ENCODE results near the gene SLC22A13. TPM values are rescaled to one million over a fixed set of nuclear protein-coding genes. Genes with fewer than 3 reads are reported as not detected.

Gene SLC22A13, protein sequence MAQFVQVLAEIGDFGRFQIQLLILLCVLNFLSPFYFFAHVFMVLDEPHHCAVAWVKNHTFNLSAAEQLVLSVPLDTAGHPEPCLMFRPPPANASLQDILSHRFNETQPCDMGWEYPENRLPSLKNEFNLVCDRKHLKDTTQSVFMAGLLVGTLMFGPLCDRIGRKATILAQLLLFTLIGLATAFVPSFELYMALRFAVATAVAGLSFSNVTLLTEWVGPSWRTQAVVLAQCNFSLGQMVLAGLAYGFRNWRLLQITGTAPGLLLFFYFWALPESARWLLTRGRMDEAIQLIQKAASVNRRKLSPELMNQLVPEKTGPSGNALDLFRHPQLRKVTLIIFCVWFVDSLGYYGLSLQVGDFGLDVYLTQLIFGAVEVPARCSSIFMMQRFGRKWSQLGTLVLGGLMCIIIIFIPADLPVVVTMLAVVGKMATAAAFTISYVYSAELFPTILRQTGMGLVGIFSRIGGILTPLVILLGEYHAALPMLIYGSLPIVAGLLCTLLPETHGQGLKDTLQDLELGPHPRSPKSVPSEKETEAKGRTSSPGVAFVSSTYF
- total RNA-seq (2014; rRNA removed; shearing (Covaris generic)) (0.47 and 0.66 TPM in 2 replicates), polyA plus RNA-seq (2016; fragmentation: Nextera tagmentation; extraction: Ambion mirVana) (0.13 and 0.26 TPM in 2 replicates)
- long read RNA-seq: 0 reads

DNA sequence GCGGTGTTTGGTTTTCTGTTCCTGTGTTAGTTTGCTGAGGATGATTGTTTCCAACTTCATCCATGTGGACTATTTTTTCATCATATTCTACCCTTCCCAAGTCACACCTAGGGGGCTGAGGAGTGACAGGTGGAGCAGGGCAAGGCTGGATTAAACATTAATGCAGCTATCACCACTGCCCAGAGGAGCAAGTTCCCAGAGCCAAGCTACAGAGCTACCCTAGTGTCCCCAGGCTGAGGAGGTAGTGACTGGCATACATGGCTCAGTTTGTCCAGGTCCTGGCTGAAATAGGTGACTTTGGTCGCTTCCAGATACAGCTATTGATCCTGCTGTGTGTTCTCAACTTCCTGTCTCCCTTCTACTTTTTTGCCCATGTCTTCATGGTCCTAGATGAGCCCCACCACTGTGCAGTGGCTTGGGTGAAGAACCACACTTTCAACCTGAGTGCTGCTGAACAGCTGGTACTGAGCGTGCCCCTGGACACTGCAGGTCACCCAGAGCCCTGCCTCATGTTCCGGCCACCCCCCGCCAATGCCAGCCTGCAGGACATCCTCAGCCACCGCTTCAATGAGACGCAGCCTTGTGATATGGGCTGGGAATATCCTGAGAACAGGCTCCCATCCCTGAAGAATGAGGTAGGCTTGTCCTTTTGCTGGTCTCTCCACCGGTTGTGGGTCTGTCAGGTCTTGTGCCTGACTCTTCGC is at the start of gene SLC22A13:
Gene SLC22A13, plus strand, starts transcription at position 209 of the 704 bp plus-strand sequence. Its CDS starts 49 bp downstream, at position 258.
- H3K27me3 ChIP-seq (ENCODE audit: insufficient read depth): no peaks in the 10 kb centered on the region
- no peak for ATAC-seq
- Mint-ChIP-seq H3K27me3 (ENCODE audit: insufficient read depth, low read depth, poor library complexity) (peaks cover 5% of the 10 kb centered on the region), H3K9me3 (no peaks in the 10 kb centered on the region), H3K27ac (no peak within 1 kb of the TSS; the same call in 1 of the 2 replicates), H3K4me1 (peaks cover 26% of the 10 kb centered on the region), H3K36me3 (ENCODE audit: low read depth) (peaks cover 4% of the 10 kb centered on the region), H3K4me3 (no peak within 1 kb of the TSS)
- H3K9me2 ChIP-seq (ENCODE audit: insufficient read depth): 0 out of 2 replicates have a peak, but pooled peaks cover 6% of the 10 kb centered on the region
- H3K27ac ChIP-seq (ENCODE audit: low read depth): no peak within 1 kb of the TSS
- DNase-seq (ENCODE audit: low spot score): no peak
- H3K4me3 ChIP-seq: no peak within 1 kb of the TSS
- no peak within 1 kb of the TSS for H2AFZ ChIP-seq
- peaks cover 12% of the 10 kb centered on the region for H3K4me1 ChIP-seq (ENCODE audit: insufficient read depth)
- no peaks in the 10 kb centered on the region; the same call in 1 of the 2 replicates for H4K20me1 ChIP-seq (replicated peaks; ENCODE audit: insufficient read depth)
- no peaks in the 10 kb centered on the region for H3K36me3 ChIP-seq (ENCODE audit: insufficient read depth)
- no peak within 1 kb of the TSS for H3K4me2 ChIP-seq
- no peaks in the 10 kb centered on the region for H3K79me2 ChIP-seq (replicated peaks; ENCODE audit: insufficient read depth)
- H3F3A ChIP-seq (replicated peaks; ENCODE audit: low read depth): no peaks in the 10 kb centered on the region
- no peak for TF ChIP-seq EZH2 (IDR thresholded peaks at IDR 0.05; ENCODE audit: low read depth, unreplicated experiment)
- TF ChIP-seq POLR2AphosphoS5 (IDR thresholded peaks at IDR 0.05; ENCODE audit: low read depth): no peak
- TF ChIP-seq, protein P1, sequence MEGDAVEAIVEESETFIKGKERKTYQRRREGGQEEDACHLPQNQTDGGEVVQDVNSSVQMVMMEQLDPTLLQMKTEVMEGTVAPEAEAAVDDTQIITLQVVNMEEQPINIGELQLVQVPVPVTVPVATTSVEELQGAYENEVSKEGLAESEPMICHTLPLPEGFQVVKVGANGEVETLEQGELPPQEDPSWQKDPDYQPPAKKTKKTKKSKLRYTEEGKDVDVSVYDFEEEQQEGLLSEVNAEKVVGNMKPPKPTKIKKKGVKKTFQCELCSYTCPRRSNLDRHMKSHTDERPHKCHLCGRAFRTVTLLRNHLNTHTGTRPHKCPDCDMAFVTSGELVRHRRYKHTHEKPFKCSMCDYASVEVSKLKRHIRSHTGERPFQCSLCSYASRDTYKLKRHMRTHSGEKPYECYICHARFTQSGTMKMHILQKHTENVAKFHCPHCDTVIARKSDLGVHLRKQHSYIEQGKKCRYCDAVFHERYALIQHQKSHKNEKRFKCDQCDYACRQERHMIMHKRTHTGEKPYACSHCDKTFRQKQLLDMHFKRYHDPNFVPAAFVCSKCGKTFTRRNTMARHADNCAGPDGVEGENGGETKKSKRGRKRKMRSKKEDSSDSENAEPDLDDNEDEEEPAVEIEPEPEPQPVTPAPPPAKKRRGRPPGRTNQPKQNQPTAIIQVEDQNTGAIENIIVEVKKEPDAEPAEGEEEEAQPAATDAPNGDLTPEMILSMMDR (conservative IDR thresholded peaks at IDR 0.05; ENCODE audit: low read depth in 2 of 2): no peak
- TF ChIP-seq, protein P2, sequence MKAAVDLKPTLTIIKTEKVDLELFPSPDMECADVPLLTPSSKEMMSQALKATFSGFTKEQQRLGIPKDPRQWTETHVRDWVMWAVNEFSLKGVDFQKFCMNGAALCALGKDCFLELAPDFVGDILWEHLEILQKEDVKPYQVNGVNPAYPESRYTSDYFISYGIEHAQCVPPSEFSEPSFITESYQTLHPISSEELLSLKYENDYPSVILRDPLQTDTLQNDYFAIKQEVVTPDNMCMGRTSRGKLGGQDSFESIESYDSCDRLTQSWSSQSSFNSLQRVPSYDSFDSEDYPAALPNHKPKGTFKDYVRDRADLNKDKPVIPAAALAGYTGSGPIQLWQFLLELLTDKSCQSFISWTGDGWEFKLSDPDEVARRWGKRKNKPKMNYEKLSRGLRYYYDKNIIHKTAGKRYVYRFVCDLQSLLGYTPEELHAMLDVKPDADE (IDR thresholded peaks at IDR 0.05): no peak
- no peak for TF ChIP-seq ZNF331 (CRISPR knock-in tag; IDR thresholded peaks at IDR 0.05; ENCODE audit: low read depth)
- TF ChIP-seq STAT1 (IDR thresholded peaks at IDR 0.05; ENCODE audit: unreplicated experiment): no peak
- no peak for TF ChIP-seq CREB1 (CRISPR knock-in tag; IDR thresholded peaks at IDR 0.05; ENCODE audit: low read depth)
- TF ChIP-seq, protein P3, sequence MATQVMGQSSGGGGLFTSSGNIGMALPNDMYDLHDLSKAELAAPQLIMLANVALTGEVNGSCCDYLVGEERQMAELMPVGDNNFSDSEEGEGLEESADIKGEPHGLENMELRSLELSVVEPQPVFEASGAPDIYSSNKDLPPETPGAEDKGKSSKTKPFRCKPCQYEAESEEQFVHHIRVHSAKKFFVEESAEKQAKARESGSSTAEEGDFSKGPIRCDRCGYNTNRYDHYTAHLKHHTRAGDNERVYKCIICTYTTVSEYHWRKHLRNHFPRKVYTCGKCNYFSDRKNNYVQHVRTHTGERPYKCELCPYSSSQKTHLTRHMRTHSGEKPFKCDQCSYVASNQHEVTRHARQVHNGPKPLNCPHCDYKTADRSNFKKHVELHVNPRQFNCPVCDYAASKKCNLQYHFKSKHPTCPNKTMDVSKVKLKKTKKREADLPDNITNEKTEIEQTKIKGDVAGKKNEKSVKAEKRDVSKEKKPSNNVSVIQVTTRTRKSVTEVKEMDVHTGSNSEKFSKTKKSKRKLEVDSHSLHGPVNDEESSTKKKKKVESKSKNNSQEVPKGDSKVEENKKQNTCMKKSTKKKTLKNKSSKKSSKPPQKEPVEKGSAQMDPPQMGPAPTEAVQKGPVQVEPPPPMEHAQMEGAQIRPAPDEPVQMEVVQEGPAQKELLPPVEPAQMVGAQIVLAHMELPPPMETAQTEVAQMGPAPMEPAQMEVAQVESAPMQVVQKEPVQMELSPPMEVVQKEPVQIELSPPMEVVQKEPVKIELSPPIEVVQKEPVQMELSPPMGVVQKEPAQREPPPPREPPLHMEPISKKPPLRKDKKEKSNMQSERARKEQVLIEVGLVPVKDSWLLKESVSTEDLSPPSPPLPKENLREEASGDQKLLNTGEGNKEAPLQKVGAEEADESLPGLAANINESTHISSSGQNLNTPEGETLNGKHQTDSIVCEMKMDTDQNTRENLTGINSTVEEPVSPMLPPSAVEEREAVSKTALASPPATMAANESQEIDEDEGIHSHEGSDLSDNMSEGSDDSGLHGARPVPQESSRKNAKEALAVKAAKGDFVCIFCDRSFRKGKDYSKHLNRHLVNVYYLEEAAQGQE (IDR thresholded peaks at IDR 0.05; ENCODE audit: unreplicated experiment): no peak
- TF ChIP-seq, protein P4, sequence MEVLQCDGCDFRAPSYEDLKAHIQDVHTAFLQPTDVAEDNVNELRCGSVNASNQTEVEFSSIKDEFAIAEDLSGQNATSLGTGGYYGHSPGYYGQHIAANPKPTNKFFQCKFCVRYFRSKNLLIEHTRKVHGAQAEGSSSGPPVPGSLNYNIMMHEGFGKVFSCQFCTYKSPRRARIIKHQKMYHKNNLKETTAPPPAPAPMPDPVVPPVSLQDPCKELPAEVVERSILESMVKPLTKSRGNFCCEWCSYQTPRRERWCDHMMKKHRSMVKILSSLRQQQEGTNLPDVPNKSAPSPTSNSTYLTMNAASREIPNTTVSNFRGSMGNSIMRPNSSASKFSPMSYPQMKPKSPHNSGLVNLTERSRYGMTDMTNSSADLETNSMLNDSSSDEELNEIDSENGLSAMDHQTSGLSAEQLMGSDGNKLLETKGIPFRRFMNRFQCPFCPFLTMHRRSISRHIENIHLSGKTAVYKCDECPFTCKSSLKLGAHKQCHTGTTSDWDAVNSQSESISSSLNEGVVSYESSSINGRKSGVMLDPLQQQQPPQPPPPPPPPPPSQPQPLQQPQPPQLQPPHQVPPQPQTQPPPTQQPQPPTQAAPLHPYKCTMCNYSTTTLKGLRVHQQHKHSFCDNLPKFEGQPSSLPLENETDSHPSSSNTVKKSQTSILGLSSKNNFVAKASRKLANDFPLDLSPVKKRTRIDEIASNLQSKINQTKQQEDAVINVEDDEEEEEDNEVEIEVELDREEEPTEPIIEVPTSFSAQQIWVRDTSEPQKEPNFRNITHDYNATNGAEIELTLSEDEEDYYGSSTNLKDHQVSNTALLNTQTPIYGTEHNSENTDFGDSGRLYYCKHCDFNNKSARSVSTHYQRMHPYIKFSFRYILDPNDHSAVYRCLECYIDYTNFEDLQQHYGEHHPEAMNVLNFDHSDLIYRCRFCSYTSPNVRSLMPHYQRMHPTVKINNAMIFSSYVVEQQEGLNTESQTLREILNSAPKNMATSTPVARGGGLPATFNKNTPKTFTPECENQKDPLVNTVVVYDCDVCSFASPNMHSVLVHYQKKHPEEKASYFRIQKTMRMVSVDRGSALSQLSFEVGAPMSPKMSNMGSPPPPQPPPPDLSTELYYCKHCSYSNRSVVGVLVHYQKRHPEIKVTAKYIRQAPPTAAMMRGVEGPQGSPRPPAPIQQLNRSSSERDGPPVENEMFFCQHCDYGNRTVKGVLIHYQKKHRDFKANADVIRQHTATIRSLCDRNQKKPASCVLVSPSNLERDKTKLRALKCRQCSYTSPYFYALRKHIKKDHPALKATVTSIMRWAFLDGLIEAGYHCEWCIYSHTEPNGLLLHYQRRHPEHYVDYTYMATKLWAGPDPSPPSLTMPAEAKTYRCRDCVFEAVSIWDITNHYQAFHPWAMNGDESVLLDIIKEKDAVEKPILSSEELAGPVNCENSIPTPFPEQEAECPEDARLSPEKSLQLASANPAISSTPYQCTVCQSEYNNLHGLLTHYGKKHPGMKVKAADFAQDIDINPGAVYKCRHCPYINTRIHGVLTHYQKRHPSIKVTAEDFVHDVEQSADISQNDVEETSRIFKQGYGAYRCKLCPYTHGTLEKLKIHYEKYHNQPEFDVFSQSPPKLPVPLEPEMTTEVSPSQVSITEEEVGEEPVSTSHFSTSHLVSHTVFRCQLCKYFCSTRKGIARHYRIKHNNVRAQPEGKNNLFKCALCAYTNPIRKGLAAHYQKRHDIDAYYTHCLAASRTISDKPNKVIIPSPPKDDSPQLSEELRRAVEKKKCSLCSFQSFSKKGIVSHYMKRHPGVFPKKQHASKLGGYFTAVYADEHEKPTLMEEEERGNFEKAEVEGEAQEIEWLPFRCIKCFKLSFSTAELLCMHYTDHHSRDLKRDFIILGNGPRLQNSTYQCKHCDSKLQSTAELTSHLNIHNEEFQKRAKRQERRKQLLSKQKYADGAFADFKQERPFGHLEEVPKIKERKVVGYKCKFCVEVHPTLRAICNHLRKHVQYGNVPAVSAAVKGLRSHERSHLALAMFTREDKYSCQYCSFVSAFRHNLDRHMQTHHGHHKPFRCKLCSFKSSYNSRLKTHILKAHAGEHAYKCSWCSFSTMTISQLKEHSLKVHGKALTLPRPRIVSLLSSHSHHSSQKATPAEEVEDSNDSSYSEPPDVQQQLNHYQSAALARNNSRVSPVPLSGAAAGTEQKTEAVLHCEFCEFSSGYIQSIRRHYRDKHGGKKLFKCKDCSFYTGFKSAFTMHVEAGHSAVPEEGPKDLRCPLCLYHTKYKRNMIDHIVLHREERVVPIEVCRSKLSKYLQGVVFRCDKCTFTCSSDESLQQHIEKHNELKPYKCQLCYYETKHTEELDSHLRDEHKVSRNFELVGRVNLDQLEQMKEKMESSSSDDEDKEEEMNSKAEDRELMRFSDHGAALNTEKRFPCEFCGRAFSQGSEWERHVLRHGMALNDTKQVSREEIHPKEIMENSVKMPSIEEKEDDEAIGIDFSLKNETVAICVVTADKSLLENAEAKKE (CRISPR knock-in tag; IDR thresholded peaks at IDR 0.05): no peak
- no peak for TF ChIP-seq EZH2phosphoT487 (IDR thresholded peaks at IDR 0.05; ENCODE audit: unreplicated experiment)
- no peak for TF ChIP-seq NANOG (IDR thresholded peaks at IDR 0.05; ENCODE audit: borderline replicate concordance)
